Measurements from ENCODE around the gene PTPRE. TPM values are rescaled to one million over a fixed set of nuclear protein-coding genes. Genes with fewer than 3 reads are reported as not detected.

The PTPRE gene
- polyA plus RNA-seq, 1 of the 3 experiments (the other 2 are of a cell fraction): 11.8 TPM

- DNase-seq: no peak
- no peaks in the 10 kb centered on the region for H3K9me3 ChIP-seq
- peaks cover 22 to 37% of the 10 kb centered on the region in 2 experiments; a peak in 2 of 4 replicates for H3K4me1 ChIP-seq (ENCODE audit: control insufficient read depth in 1 of 2, insufficient read depth in 2 of 2, low read depth in 1 of 2, low read length in 1 of 2)
- H3K9me2 ChIP-seq: no peaks in the 10 kb centered on the region
- no peaks in the 10 kb centered on the region; the same call in 1 of the 2 replicates for H3K79me2 ChIP-seq (ENCODE audit: insufficient read depth)
- peak overlapping the region; percentile 79; the same call in 1 of the 2 replicates for H3K4me2 ChIP-seq
- H3K27me3 ChIP-seq (ENCODE audit: insufficient read depth): no peaks in the 10 kb centered on the region
- peaks cover 14% of the 10 kb centered on the region for H3F3A ChIP-seq (replicated peaks; ENCODE audit: insufficient read depth)
- no peak overlapping the region for H3K4me3 ChIP-seq (ENCODE audit: low read depth in 2 of 2, low read length in 1 of 2)
- ChIA-PET POLR2A (no interaction called here), CTCF (interaction anchor here (0.5 to 11.2 kb wide), 5 partner anchors 9 to 1114 kb away, joined by 3 to 73 read pairs (median 6); partner anchors contain the start of gene PTPRE)
- H2AFZ ChIP-seq (ENCODE audit: low read depth): no peak overlapping the region
- H4K20me1 ChIP-seq (ENCODE audit: insufficient read depth): no peaks in the 10 kb centered on the region
- no peaks in the 10 kb centered on the region for H3K36me3 ChIP-seq (replicated peaks in 1 of 2; ENCODE audit: control insufficient read depth in 1 of 2, insufficient read depth in 2 of 2, low read length in 1 of 2)
- H3K9ac ChIP-seq: no peak overlapping the region
- H3K27ac ChIP-seq (ENCODE audit: low read depth in 2 of 2, low read length in 1 of 2): peak overlapping the region; percentile 83 to 94
- 92% methylated on average over 2 of the region's 9 CpGs for WGBS (ENCODE audit: low lambda C conversion rate)
- TF ChIP-seq NFIC (IDR thresholded peaks at IDR 0.05; ENCODE audit: borderline replicate concordance) (no peak), MXI1 (IDR thresholded peaks at IDR 0.05; ENCODE audit: low read depth, low read length) (no peak), JUND (IDR thresholded peaks at IDR 0.05) (no peak), ZBTB33 (IDR thresholded peaks at IDR 0.05; ENCODE audit: borderline replicate concordance, low read depth) (no peak), SIN3A (IDR thresholded peaks at IDR 0.05; ENCODE audit: borderline replicate concordance, low read depth, low read length) (no peak)
Observed at GRCh38 chr10:127922206-127922605, 15.3 kb downstream of the PTPRE start.

GRCh38 chr10:127922675-127923366 lies 15.9 kb downstream of the PTPRE start:
- peak; percentile 54 for DNase-seq
- Histone ChIP-seq H3K36me3 (replicated peaks in 1 of 2; ENCODE audit: control insufficient read depth in 1 of 2, insufficient read depth in 2 of 2, low read length in 1 of 2) (no peaks in the 10 kb centered on the region), H3K9me2 (no peaks in the 10 kb centered on the region), H3K27me3 (ENCODE audit: insufficient read depth) (no peaks in the 10 kb centered on the region), H3K27ac (ENCODE audit: low read depth in 2 of 2, low read length in 1 of 2) (peak overlapping the region; percentile 83 to 94), H3K4me3 (ENCODE audit: low read depth in 2 of 2, low read length in 1 of 2) (no peak overlapping the region; a peak in 1 of 4 replicates), H3K4me1 (ENCODE audit: control insufficient read depth in 1 of 2, insufficient read depth in 2 of 2, low read depth in 1 of 2, low read length in 1 of 2) (peaks cover 22 to 43% of the 10 kb centered on the region in 2 experiments; a peak in 3 of 4 replicates), H3K9ac (peak overlapping the region; percentile 57; the same call in 1 of the 2 replicates), H3K79me2 (ENCODE audit: insufficient read depth) (no peaks in the 10 kb centered on the region; the same call in 1 of the 2 replicates), H3K9me3 (no peaks in the 10 kb centered on the region), H3K4me2 (peak overlapping the region; percentile 79; the same call in 1 of the 2 replicates), H3F3A (replicated peaks; ENCODE audit: insufficient read depth) (peaks cover 19% of the 10 kb centered on the region), H2AFZ (ENCODE audit: low read depth) (peak overlapping the region; percentile 73; the same call in 1 of the 2 replicates), H4K20me1 (ENCODE audit: insufficient read depth) (no peaks in the 10 kb centered on the region)
- ChIA-PET CTCF (interaction anchor here (0.5 to 11.2 kb wide), 7 partner anchors 8 to 1114 kb away, joined by 3 to 73 read pairs (median 8); partner anchors contain the start of gene PTPRE), POLR2A (no interaction called here)
- WGBS (ENCODE audit: low lambda C conversion rate): 23% methylated on average over 12 of the region's 12 CpGs
- TF ChIP-seq GATA2 (CRISPR knock-in tag; IDR thresholded peaks at IDR 0.05) (no peak), RFX5 (IDR thresholded peaks at IDR 0.05; ENCODE audit: low read length) (no peak), MAX (IDR thresholded peaks at IDR 0.05; ENCODE audit: low read depth) (peak; percentile 77), FOSL2 (IDR thresholded peaks at IDR 0.05; ENCODE audit: borderline replicate concordance, low read depth) (peak; percentile 76), SIN3A (IDR thresholded peaks at IDR 0.05; ENCODE audit: borderline replicate concordance, low read depth, low read length) (peak; percentile 83; the same call in 1 of the 2 replicates), PBX3 (IDR thresholded peaks at IDR 0.05) (peak; percentile 84), RXRA (IDR thresholded peaks at IDR 0.05; ENCODE audit: borderline replicate concordance, low read depth) (peak; percentile 82; the same call in 1 of the 2 replicates), USF1 (IDR thresholded peaks at IDR 0.05; ENCODE audit: borderline replicate concordance, low read depth) (peak; percentile 44; the same call in 1 of the 2 replicates), JUND (IDR thresholded peaks at IDR 0.05) (peak; percentile 91), FOXJ3 (CRISPR knock-in tag; IDR thresholded peaks at IDR 0.05) (no peak), USF2 (IDR thresholded peaks at IDR 0.05; ENCODE audit: borderline replicate concordance, low read depth, low read length) (no peak), TEAD4 (IDR thresholded peaks at IDR 0.05; ENCODE audit: borderline replicate concordance, insufficient read depth) (peak; percentile 89), POLR2AphosphoS5 (IDR thresholded peaks at IDR 0.05; ENCODE audit: low read depth, low read length) (peak; percentile 29; the same call in 1 of the 2 replicates)
